Peyer's patch (tissue), 4 donors: Measurements from ENCODE around the gene PCP4.

Source experiments
- POLR2A ChIP-seq, 2 donors: fragments of 450-650 bp; IDR thresholded peaks; one replicate each; pipeline ENCODE4 v1.5.1; 2017; ENCODE audit warnings: antibody characterized with exemption in 2 of 2, mild to moderate bottlenecking in 2 of 2, moderate library complexity in 2 of 2
- TF ChIP-seq, protein P1 (sequence below), 6 experiments: fragments of 450-650 bp in 4 of 6; fragments of 200-600 bp in 2 of 6; sonication (generic) in 1 of 6; IDR thresholded peaks; one replicate each; pipeline ENCODE4 v1.5.1; 2017 to 2019; ENCODE audit warnings: antibody characterized with exemption in 6 of 6, mild to moderate bottlenecking in 3 of 6, moderate library complexity in 1 of 6

DNA sequence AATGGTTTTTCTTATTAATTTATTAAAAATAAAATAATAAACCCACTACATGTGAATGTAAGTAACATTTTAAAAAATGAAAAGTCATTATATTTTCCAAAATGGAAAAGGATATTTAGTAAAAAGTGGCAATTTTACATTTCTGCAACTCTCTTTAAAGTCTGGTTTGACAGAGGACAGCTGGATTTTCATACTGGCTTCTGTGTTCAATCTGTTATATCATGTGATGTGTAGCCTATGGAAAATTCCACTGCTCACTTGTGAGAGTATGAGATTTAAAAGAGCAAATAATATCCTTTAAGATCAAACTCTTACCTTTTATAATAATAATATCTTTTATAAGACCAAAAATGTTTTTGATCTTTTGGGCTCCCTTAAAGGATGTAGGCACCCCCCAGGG lies 33.7 kb downstream of the PCP4 start:
- TF ChIP-seq, protein P1, sequence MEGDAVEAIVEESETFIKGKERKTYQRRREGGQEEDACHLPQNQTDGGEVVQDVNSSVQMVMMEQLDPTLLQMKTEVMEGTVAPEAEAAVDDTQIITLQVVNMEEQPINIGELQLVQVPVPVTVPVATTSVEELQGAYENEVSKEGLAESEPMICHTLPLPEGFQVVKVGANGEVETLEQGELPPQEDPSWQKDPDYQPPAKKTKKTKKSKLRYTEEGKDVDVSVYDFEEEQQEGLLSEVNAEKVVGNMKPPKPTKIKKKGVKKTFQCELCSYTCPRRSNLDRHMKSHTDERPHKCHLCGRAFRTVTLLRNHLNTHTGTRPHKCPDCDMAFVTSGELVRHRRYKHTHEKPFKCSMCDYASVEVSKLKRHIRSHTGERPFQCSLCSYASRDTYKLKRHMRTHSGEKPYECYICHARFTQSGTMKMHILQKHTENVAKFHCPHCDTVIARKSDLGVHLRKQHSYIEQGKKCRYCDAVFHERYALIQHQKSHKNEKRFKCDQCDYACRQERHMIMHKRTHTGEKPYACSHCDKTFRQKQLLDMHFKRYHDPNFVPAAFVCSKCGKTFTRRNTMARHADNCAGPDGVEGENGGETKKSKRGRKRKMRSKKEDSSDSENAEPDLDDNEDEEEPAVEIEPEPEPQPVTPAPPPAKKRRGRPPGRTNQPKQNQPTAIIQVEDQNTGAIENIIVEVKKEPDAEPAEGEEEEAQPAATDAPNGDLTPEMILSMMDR (IDR thresholded peaks at IDR 0.05) = no peak
- TF ChIP-seq POLR2A (IDR thresholded peaks at IDR 0.05) = no peak
